Heart right ventricle (tissue), 16 donors: ENCODE measurements around the gene UPP1. TPM values are rescaled to one million over a fixed set of nuclear protein-coding genes. Genes with fewer than 3 reads are reported as not detected.

Experiments used
- ATAC-seq, 8 donors: fragments of 200-7000 bp; cut with Tn5 transposase; one replicate each; pipeline ENCODE4 v1.9.1; 2020; ENCODE audit warnings: mild to moderate bottlenecking in 8 of 8, moderate library complexity in 8 of 8, moderate number of reproducible peaks in 1 of 8
- DNase-seq, 2 donors: peaks; one replicate each; pipeline ENCODE4 v3.0.0-alpha.2; 2020
- H3K27ac ChIP-seq, 10 donors: fragments of 200-600 bp; sonication (generic) in 2 of 10; one replicate each; pipeline versions ENCODE4 v1.5.0 to v1.8.0; 2020 to 2022; ENCODE audit warnings: mild to moderate bottlenecking in 3 of 10
- H3K27me3 ChIP-seq, 7 donors: fragments of 200-600 bp; one replicate each; pipeline ENCODE4 v1.8.0; 2021 to 2022; ENCODE audit warnings: mild to moderate bottlenecking in 2 of 7
- H3K36me3 ChIP-seq, 9 donors: fragments of 200-600 bp; sonication (generic) in 1 of 9; one replicate each; pipeline versions ENCODE4 v1.5.0 to v1.8.0; 2020 to 2022; ENCODE audit warnings: mild to moderate bottlenecking in 2 of 9
- H3K4me1 ChIP-seq, 9 donors: fragments of 200-600 bp; sonication (generic) in 1 of 9; one replicate each; pipeline versions ENCODE4 v1.5.0 to v1.8.0; 2020 to 2022; ENCODE audit warnings: mild to moderate bottlenecking in 4 of 9
- H3K4me3 ChIP-seq, 10 donors: fragments of 200-600 bp; sonication (generic) in 2 of 10; one replicate each; pipeline versions ENCODE4 v1.5.0 to v1.8.0; 2020 to 2022; ENCODE audit warnings: mild to moderate bottlenecking in 7 of 10, moderate library complexity in 2 of 10
- H3K9me3 ChIP-seq, 11 donors: fragments of 200-600 bp in 10 of 11; sonication (generic) in 2 of 11; one replicate each; pipeline versions ENCODE4 v1.5.0 to v1.8.0; 2013 to 2022; ENCODE audit warnings: mild to moderate bottlenecking in 2 of 11, control low read depth in 1 of 11, moderate library complexity in 1 of 11
- WGBS, 2 donors: extraction: QIAGEN DNeasy Blood & Tissue Kit; methylation state at CpG; one replicate each; pipeline ENCODE4 v1.1.7; 2013; ENCODE audit warnings: inconsistent platforms in 1 of 2; 5-methylcytosine and 5-hydroxymethylcytosine counted together
- intact Hi-C, 10 donors: fragments of 100-400 bp; cut with DNase I; formaldehyde crosslinking; loops; one replicate each; pipeline versions ENCODE4 v1.11.1 to v1.14.2; 2022
- polyA plus RNA-seq, 2 donors: library from polyadenylated mRNA; stranded (reverse); fragments of 200-250 nt; gene quantifications; one replicate each; pipeline ENCODE4 v1.2.3, GENCODE V29; 2013
- total RNA-seq, 10 donors: library from RNA; stranded (reverse); fragmentation: NEBNext Ultra II Directional in 3 of 10; extraction: Animal tissue kit (Norgen Biotek cat#: 25700) in 3 of 10; gene quantifications; one replicate each; pipeline versions ENCODE4 v1.2.1 to v1.2.4, GENCODE V29; 2021 to 2023
- TF ChIP-seq, protein P1 (sequence below), 9 donors: fragments of 200-600 bp; sonication (generic) in 2 of 9; IDR thresholded peaks; one replicate each; pipeline versions ENCODE4 v1.5.0 to v1.8.0; 2021 to 2022; ENCODE audit warnings: antibody characterized with exemption in 9 of 9, mild to moderate bottlenecking in 5 of 9, moderate library complexity in 1 of 9
- donor health status: Arrhythmogenic right ventricular cardiomyopathy.
- donor health status: ischemic (EF 13 %, LVEDD 7.1; RV severe dilation, severe dysfunction).
- donor health status: healthy with polysubstance abuse.
- donor health status: DM: no; HTN: yes; CAD: no.
- donor health status: DM: no; HTN: no; CAD: no.
- donor health status: ischemic (EF 25% LVEDD 6.9; RV normal size, moderate dysfunction).
- donor health status: ischemic (EF 25% LVEDD 5.7; RV mildly dilated, moderate dysfunction).
- donor health status: healthy.
- donor health status: DM: yes; HTN: yes; CAD: no.
- donor health status: Ischemic cardiomyopathy.
- donor health status: ischemic (EF 35%, LVEDD 5.7; RV mildly dilated, moderate dysfunction).
- donor health status: nonischemic (EF 11% LVEDD 7.7; RV severe dilation, severe dysfunction).
- donor health status: DM: yes; HTN: yes; CAD: no.
- donor health status: PGD.
- donor health status: ischemic (EF 29% LVEDD 5.4; RV normal size, mild dysfunction).
- donor health status: nonischemic (EF 23%, LVEDD 6.1; RV moderate dilation, normal function).

Gene UPP1
- total and polyA plus RNA-seq, 12 donors: 14.4 to 54.5 (median 18.8) TPM

DNA sequence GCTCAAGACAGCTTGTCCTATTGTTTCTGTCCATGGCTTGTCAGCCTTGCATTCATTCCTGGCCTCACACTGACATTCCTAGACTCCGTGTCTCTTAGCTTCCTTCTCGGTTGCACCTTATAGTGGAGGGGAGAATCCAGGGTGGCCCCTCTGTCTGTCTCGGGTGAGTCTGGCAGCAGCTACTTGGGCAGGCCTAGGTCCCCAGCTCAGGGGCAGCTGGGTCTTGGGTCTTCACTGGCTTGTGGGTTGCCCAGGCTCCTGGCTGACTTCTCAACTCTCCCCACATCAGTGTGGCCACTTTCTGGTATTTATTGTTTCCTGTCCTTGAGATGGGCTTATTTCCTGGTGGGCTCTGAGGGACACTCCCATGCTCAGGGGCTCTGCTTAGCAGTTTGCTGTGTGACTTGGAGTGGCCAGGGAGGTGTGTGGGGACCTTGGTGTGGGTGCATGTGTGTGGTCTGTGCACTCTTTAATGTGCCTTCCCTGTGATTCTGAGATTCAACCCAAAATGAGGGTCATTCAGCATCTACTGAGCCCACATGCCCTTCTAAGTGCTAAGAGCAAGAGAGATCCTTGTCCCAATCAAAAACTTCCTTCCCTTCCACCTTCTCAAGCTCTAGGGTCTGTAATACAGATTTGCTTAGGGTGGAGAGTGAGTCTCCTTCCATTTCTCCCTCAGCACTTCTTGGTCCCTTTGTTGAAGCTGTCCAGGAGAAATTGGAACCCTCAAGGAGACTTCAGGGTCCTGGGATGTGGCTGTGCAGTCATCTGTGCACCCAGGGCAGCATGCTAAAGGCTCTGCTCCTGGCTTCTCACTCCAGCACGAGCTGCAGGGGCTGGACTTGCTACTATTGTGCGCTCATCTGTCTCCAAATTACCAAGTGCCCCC lies 20.1 kb downstream of the UPP1 start:
- DNase-seq: no peak
- Histone ChIP-seq H3K9me3 (no peaks in the 10 kb centered on the region), H3K4me1 (peaks cover 0 to 9% (median 0%) of the 10 kb centered on the region in 9 donors), H3K4me3 (no peak overlapping the region), H3K27ac (peak overlapping the region in 1 of 10 donors; percentile 40), H3K27me3 (no peaks in the 10 kb centered on the region), H3K36me3 (peaks cover 0 to 57% (median 23%) of the 10 kb centered on the region in 9 donors)
- TF ChIP-seq, protein P1, sequence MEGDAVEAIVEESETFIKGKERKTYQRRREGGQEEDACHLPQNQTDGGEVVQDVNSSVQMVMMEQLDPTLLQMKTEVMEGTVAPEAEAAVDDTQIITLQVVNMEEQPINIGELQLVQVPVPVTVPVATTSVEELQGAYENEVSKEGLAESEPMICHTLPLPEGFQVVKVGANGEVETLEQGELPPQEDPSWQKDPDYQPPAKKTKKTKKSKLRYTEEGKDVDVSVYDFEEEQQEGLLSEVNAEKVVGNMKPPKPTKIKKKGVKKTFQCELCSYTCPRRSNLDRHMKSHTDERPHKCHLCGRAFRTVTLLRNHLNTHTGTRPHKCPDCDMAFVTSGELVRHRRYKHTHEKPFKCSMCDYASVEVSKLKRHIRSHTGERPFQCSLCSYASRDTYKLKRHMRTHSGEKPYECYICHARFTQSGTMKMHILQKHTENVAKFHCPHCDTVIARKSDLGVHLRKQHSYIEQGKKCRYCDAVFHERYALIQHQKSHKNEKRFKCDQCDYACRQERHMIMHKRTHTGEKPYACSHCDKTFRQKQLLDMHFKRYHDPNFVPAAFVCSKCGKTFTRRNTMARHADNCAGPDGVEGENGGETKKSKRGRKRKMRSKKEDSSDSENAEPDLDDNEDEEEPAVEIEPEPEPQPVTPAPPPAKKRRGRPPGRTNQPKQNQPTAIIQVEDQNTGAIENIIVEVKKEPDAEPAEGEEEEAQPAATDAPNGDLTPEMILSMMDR (IDR thresholded peaks at IDR 0.05): no peak
- intact Hi-C loops: loop anchor here in 5 of 10 donors (2.0 to 10.0 kb wide), 6 partner anchors 72 to 304 kb away; partner anchors contain the start of genes C7orf57 (in 2 of the 5) and PKD1L1 (in 1 of the 5)
- 95 to 96% methylated on average over 5 of the region's 5 CpGs for WGBS, 2 donors
- ATAC-seq: peak in 3 of 8 donors; percentile 9 to 25 (median 17)

DNA sequence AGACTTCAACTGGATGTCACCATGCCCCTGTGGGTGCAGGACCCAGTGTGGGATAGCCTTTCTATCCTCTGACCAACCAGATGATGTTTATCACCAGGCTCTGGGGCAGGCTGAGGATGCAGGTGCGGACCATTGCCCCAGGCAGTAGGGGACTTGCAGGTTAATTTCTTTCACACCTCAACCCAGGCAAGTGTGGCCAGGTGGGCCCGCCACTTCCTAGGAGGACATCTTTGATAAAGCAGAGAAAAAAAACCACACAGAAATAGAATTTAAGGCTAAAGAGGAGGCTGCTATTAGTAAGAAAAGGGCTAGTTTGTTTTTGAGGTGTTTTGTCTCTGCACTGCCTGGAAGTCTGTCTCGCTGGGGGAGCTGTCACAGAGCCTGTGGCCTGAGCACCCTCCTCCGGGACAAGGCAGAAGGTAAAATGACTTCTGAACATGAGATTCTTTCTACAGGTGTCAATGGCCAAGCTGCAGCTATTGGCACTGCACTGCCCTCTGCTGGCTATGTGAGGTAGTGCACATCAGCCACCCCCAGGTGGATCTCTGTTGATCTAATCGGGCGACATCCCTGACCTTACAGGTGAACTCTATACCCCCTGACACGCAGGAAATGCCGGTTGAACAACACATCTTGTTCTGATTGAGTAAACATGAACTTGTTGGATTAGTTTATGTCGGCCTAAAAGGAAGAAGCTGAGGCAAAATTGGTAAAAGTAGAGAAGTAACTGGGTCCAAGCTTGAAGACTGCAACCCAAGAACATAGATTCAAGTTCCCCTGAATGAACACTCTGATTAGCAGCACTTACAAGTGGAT lies 21.0 kb downstream of the UPP1 start:
- H3K9me3 ChIP-seq: no peaks in the 10 kb centered on the region
- DNase-seq (peak; percentile 68 to 77), ATAC-seq (peak; percentile 66 to 82 (median 75))
- intact Hi-C loops: loop anchor here (1.0 to 10.0 kb wide), 11 partner anchors 73 to 305 kb away; partner anchors contain the start of genes C7orf57 (in 3 of the 10) and PKD1L1 (in 3 of the 10)
- no peak overlapping the region for H3K4me3 ChIP-seq
- H3K36me3 ChIP-seq: peaks cover 0 to 49% (median 17%) of the 10 kb centered on the region in 9 donors
- peaks cover 0 to 9% (median 0%) of the 10 kb centered on the region in 9 donors for H3K4me1 ChIP-seq
- peak overlapping the region in 1 of 10 donors; percentile 40 for H3K27ac ChIP-seq
- WGBS, 2 donors: 19 to 21% methylated on average over 9 of the region's 9 CpGs
- no peaks in the 10 kb centered on the region for H3K27me3 ChIP-seq
- TF ChIP-seq, protein P1 (IDR thresholded peaks at IDR 0.05): peak; percentile 97 to 100 (median 99)

DNA sequence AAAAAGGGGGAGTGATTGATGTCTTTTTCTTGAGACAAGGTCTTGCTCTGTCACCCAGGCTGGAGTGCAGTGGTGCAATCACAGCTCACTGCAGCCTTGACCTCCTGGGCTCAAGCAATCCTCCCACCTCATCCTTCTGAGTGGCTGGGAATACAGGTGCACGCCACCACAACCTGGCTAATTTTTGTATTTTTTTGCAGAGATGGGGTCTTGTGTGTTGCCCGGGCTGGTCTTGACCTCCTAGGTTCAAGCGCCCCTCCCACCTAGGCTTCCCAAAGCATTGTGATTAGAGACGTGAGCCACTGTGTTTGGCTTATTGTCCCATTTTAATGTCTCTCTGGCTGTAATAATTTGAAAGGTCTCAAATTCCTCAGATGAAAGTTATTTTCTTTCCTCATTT lies 21.8 kb downstream of the UPP1 start:
- no peak for ATAC-seq
- intact Hi-C loops: loop anchor here in 9 of 10 donors (1.0 to 5.0 kb wide), 9 partner anchors 76 to 166 kb away; partner anchors contain the start of genes PKD1L1 (in 2 of the 9) and C7orf57 (in 1 of the 9)

More for the DNA sequence above, 21.8 kb downstream of the UPP1 start:
- no peak overlapping the region for H3K4me3 ChIP-seq
- 79 to 89% methylated on average over 4 of the region's 4 CpGs for WGBS, 2 donors
- no peak for DNase-seq
- peaks cover 0 to 40% (median 17%) of the 10 kb centered on the region in 9 donors for H3K36me3 ChIP-seq
- H3K4me1 ChIP-seq: peaks cover 0 to 9% (median 0%) of the 10 kb centered on the region in 9 donors
- H3K27ac ChIP-seq: no peak overlapping the region
- H3K9me3 ChIP-seq: no peaks in the 10 kb centered on the region
- H3K27me3 ChIP-seq: no peaks in the 10 kb centered on the region
- TF ChIP-seq, protein P1 (IDR thresholded peaks at IDR 0.05): no peak
